HUES48 (cell line): ENCODE results near the gene NCOA3.
"Not testable (repeated sequence)": the region's sequence is repeated elsewhere in the genome, so short reads cannot be mapped to it uniquely, and the experiment has no call there.

Experiments used
- H3K27ac ChIP-seq: one replicate; pipeline ENCODE4 v1.7.0; 2013; ENCODE audit warnings: low read depth, low read length, inconsistent platforms
- H3K27me3 ChIP-seq: 2 replicates; pipeline ENCODE4 v1.6.1; 2013; ENCODE audit warnings: mild to moderate bottlenecking, low read length; ENCODE audit not compliant: control insufficient read depth, insufficient read depth
- H3K36me3 ChIP-seq: 2 replicates; pipeline ENCODE4 v1.6.1; 2013; ENCODE audit warnings: low read length; ENCODE audit not compliant: control insufficient read depth, insufficient read depth
- H3K4me1 ChIP-seq: 2 replicates; pipeline ENCODE4 v1.6.1; 2013; ENCODE audit warnings: mild to moderate bottlenecking, low read length; ENCODE audit not compliant: control insufficient read depth, insufficient read depth
- H3K4me3 ChIP-seq: 2 replicates; pipeline ENCODE4 v1.5.1; 2013; ENCODE audit warnings: mild to moderate bottlenecking, low read depth, low read length
- H3K9ac ChIP-seq: 2 replicates; pipeline ENCODE4 v1.6.1; 2013; ENCODE audit warnings: mild to moderate bottlenecking, low read depth, low read length, moderate library complexity
- H3K9me3 ChIP-seq: 2 replicates; pipeline ENCODE4 v1.6.1; 2013; ENCODE audit warnings: low read length; ENCODE audit not compliant: control insufficient read depth, insufficient read depth

The NCOA3 gene

GRCh38 chr20:47544852-47545251 lies 43.2 kb downstream of the NCOA3 start:
- no peak overlapping the region for H3K27ac ChIP-seq
- H3K9me3 ChIP-seq: no peaks in the 10 kb centered on the region
- peaks cover 24% of the 10 kb centered on the region for H3K4me1 ChIP-seq

GRCh38 chr20:47545499-47545898 lies 43.8 kb downstream of the NCOA3 start:
- Histone ChIP-seq H3K36me3 (no peaks in the 10 kb centered on the region), H3K4me1 (peaks cover 26% of the 10 kb centered on the region), H3K27ac (no peak overlapping the region), H3K9me3 (no peaks in the 10 kb centered on the region), H3K4me3 (no peak overlapping the region), H3K27me3 (no peaks in the 10 kb centered on the region), H3K9ac (no peak overlapping the region)

More at GRCh38 chr20:47544852-47545251, 43.2 kb downstream of the NCOA3 start:
- H3K36me3 ChIP-seq: no peaks in the 10 kb centered on the region
- no peaks in the 10 kb centered on the region for H3K27me3 ChIP-seq
- H3K9ac ChIP-seq: no peak overlapping the region
- no peak overlapping the region for H3K4me3 ChIP-seq

GRCh38 chr20:47546184-47547033 lies 44.7 kb downstream of the NCOA3 start:
- no peak overlapping the region for H3K4me3 ChIP-seq
- H3K27me3 ChIP-seq: no peaks in the 10 kb centered on the region
- H3K9me3 ChIP-seq: no peaks in the 10 kb centered on the region
- H3K9ac ChIP-seq: no peak overlapping the region
- no peak overlapping the region for H3K27ac ChIP-seq
- peaks cover 29% of the 10 kb centered on the region for H3K4me1 ChIP-seq
- no peaks in the 10 kb centered on the region for H3K36me3 ChIP-seq

- Histone ChIP-seq H3K9me3 (no peaks in the 10 kb centered on the region), H3K9ac (no peak overlapping the region), H3K36me3 (no peaks in the 10 kb centered on the region), H3K4me1 (peaks cover 29% of the 10 kb centered on the region), H3K4me3 (no peak overlapping the region), H3K27me3 (no peaks in the 10 kb centered on the region), H3K27ac (no peak overlapping the region)
These were observed 45.3 kb downstream of the NCOA3 start for GRCh38 chr20:47547034-47547387.

GRCh38 chr20:47549671-47550070 lies 48.0 kb downstream of the NCOA3 start:
- Histone ChIP-seq H3K9me3 (no peaks in the 10 kb centered on the region), H3K4me1 (peaks cover 20% of the 10 kb centered on the region), H3K9ac (no peak overlapping the region), H3K4me3 (no peak overlapping the region), H3K27ac (no peak overlapping the region), H3K27me3 (no peaks in the 10 kb centered on the region), H3K36me3 (no peaks in the 10 kb centered on the region)

GRCh38 chr20:47551222-47551621 lies 49.5 kb downstream of the NCOA3 start:
- Histone ChIP-seq H3K4me3 (no peak overlapping the region), H3K4me1 (peaks cover 19% of the 10 kb centered on the region), H3K9ac (no peak overlapping the region), H3K27ac (no peak overlapping the region), H3K9me3 (no peaks in the 10 kb centered on the region), H3K27me3 (no peaks in the 10 kb centered on the region), H3K36me3 (no peaks in the 10 kb centered on the region)

GRCh38 chr20:47551841-47552240 lies 50.2 kb downstream of the NCOA3 start:
- H3K4me3 ChIP-seq: no peak overlapping the region
- no peaks in the 10 kb centered on the region for H3K9me3 ChIP-seq
- H3K36me3 ChIP-seq: no peaks in the 10 kb centered on the region
- H3K27me3 ChIP-seq: no peaks in the 10 kb centered on the region
- H3K9ac ChIP-seq: no peak overlapping the region
- H3K4me1 ChIP-seq: peaks cover 22% of the 10 kb centered on the region
- no peak overlapping the region for H3K27ac ChIP-seq

- H3K27ac ChIP-seq: no peak overlapping the region
- peaks cover 33% of the 10 kb centered on the region for H3K4me1 ChIP-seq
- no peak overlapping the region for H3K4me3 ChIP-seq
- no peaks in the 10 kb centered on the region for H3K27me3 ChIP-seq
- no peak overlapping the region for H3K9ac ChIP-seq
- no peaks in the 10 kb centered on the region for H3K36me3 ChIP-seq
- H3K9me3 ChIP-seq: no peaks in the 10 kb centered on the region
These were observed 51.3 kb downstream of the NCOA3 start for GRCh38 chr20:47552996-47553395.

GRCh38 chr20:47553594-47554235 lies 52.0 kb downstream of the NCOA3 start:
- not testable (repeated sequence) for H3K27ac ChIP-seq, H3K36me3 ChIP-seq

GRCh38 chr20:47554283-47554682 lies 52.6 kb downstream of the NCOA3 start:
- H3K27me3 ChIP-seq, H3K9me3 ChIP-seq, H3K9ac ChIP-seq, H3K36me3 ChIP-seq, H3K4me3 ChIP-seq, H3K27ac ChIP-seq: not testable (repeated sequence)
- peaks cover 45% of the 10 kb centered on the region for H3K4me1 ChIP-seq

More at GRCh38 chr20:47553594-47554235, 52.0 kb downstream of the NCOA3 start:
- H3K4me1 ChIP-seq: peaks cover 39% of the 10 kb centered on the region
- not testable (repeated sequence) for H3K9ac ChIP-seq, H3K27me3 ChIP-seq, H3K4me3 ChIP-seq, H3K9me3 ChIP-seq

GRCh38 chr20:47557218-47557617 lies 55.5 kb downstream of the NCOA3 start:
- H3K9ac ChIP-seq: no peak overlapping the region
- H3K4me3 ChIP-seq: no peak overlapping the region
- H3K9me3 ChIP-seq: no peaks in the 10 kb centered on the region
- H3K36me3 ChIP-seq: no peaks in the 10 kb centered on the region
- peaks cover 36% of the 10 kb centered on the region for H3K4me1 ChIP-seq
- no peaks in the 10 kb centered on the region for H3K27me3 ChIP-seq
- peak overlapping the region; percentile 77 for H3K27ac ChIP-seq
